GM21515 (cell line): ENCODE data around the gene SOBP.

Source experiments
- ATAC-seq: cut with Tn5 transposase; IDR thresholded peaks from one replicate; pipeline ENCODE4 v1.9.1; 2021; ENCODE audit not compliant: unreplicated experiment

SOBP gene

GRCh38 chr6:107677399-107677798 lies 187.5 kb downstream of the SOBP start:
- ATAC-seq, result no peak

DNA sequence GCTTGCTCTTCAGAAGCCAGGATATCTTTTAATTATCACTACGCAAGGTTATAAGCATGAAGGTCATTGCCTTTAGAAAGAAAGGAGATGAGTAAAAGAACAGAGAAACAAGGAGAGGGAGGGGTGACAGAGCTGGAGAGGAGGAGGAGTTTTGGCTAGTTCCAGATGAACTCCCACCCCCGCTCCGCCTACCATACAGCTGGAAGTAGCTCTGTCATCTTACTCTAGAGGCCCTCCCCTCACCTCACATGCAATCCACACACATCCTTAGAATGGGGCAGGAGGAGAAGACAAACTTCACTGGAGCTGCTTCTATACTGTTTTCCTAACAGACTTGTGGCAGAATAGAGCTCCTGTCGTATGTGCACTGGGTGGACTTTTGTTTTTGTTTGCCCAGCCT lies 189.5 kb downstream of the SOBP start:
- ATAC-seq, result no peak

DNA sequence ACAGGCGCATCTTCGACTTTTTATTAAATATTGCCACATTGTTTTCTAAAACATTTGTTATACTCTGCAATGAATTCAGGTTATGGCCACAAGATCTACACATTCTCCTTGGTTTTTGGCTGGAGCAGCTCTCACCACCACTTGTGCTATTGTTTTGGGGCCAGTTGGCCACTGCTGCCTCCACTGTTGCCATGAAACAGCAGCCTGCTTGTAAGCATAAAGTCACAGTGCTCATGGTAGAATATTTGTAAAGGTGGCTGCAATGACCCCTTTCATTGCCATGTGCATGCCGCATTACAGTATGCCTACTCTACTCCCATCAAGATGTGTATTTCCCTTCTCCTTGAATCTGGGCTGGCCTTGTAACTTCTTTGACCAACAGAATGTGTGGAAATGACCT lies 192.8 kb downstream of the SOBP start:
- no peak for ATAC-seq

GRCh38 chr6:107683183-107683582 lies 193.3 kb downstream of the SOBP start:
- ATAC-seq, result no peak

GRCh38 chr6:107684996-107685395 lies 195.1 kb downstream of the SOBP start:
- no peak for ATAC-seq

GRCh38 chr6:107689190-107689589 lies 199.3 kb downstream of the SOBP start:
- no peak for ATAC-seq

GRCh38 chr6:107689951-107690642 lies 200.2 kb downstream of the SOBP start:
- no peak for ATAC-seq

DNA sequence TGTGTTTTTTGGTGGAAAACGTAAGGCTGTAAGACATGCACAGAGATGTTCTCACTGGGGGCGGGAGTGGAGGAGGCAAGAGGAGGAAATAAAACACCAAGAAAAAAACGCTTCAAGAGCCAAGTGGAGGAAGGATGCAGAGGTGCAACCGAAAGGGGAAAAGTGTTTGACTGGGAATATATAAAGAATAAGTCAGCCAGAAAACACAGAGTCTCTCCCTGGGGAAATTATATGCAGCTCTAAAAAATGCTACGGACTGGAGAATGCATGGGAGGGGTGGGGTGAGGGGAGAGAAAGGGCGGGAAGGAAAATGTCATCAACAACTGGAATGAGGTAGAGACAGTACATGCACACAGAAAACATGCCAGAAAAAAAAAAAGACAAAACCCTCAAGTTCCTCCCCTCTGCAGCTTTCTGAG lies 200.7 kb downstream of the SOBP start:
- no peak for ATAC-seq

GRCh38 chr6:107691062-107691751 lies 201.3 kb downstream of the SOBP start:
- no peak for ATAC-seq

- no peak for ATAC-seq
These were observed 202.4 kb downstream of the SOBP start for GRCh38 chr6:107692351-107692750.

- no peak for ATAC-seq
These were observed 205.3 kb downstream of the SOBP start for GRCh38 chr6:107695061-107695720.

GRCh38 chr6:107697682-107698081 lies 207.8 kb downstream of the SOBP start:
- no peak for ATAC-seq

GRCh38 chr6:107698146-107698545 lies 208.2 kb downstream of the SOBP start:
- no peak for ATAC-seq

DNA sequence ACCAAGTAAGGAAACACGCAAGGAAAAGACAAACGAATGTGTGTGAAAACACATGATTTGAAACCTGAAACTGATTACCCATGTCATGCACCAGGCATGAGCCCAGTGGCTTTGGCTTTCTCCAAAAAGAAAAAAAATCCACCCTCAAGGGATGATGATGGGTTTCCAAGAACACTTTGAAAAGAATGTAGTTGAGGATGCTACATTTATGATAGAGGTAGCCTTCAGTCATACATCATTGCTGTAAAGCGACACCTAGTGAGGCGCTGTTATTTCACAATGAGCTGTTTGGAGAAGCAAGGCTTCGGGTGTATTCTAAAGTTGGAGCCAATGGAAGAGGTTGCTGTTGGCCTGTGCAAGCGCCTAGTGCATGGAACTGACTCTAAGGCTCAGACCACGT lies 209.3 kb downstream of the SOBP start:
- no peak for ATAC-seq

GRCh38 chr6:107699697-107700325 lies 209.9 kb downstream of the SOBP start:
- ATAC-seq, result no peak

GRCh38 chr6:107703606-107704005 lies 213.7 kb downstream of the SOBP start:
- ATAC-seq, result no peak

- no peak for ATAC-seq
These were observed 214.6 kb downstream of the SOBP start for GRCh38 chr6:107704347-107705013.

DNA sequence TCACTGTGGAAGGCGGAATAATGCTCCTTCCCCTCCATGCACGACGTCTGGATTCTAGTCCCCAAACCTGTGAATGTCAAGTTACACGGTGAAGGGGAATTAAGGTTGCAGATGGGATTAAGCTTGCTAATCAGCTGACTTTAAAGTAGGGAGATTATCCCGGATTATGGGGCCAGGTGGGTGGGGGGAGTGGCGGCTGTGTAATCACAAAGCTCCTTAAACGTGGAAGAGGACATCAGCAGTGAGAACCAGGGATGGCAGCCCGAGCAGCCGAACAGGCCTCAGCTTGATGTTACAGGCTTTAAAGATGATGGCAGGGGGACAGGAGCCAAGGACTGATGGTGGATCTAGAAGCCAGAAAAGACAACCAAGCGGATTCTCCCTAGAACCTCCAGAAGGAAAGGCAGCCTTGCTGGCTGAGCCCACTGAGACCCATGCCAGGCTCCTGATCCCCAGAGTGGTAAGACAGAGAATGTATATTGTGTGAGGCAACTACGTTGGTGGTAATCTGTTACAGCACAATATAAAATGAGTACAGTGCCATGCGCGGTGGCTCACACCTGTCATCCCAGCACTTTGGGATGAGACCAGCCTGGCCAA lies 216.7 kb downstream of the SOBP start:
- no peak for ATAC-seq

DNA sequence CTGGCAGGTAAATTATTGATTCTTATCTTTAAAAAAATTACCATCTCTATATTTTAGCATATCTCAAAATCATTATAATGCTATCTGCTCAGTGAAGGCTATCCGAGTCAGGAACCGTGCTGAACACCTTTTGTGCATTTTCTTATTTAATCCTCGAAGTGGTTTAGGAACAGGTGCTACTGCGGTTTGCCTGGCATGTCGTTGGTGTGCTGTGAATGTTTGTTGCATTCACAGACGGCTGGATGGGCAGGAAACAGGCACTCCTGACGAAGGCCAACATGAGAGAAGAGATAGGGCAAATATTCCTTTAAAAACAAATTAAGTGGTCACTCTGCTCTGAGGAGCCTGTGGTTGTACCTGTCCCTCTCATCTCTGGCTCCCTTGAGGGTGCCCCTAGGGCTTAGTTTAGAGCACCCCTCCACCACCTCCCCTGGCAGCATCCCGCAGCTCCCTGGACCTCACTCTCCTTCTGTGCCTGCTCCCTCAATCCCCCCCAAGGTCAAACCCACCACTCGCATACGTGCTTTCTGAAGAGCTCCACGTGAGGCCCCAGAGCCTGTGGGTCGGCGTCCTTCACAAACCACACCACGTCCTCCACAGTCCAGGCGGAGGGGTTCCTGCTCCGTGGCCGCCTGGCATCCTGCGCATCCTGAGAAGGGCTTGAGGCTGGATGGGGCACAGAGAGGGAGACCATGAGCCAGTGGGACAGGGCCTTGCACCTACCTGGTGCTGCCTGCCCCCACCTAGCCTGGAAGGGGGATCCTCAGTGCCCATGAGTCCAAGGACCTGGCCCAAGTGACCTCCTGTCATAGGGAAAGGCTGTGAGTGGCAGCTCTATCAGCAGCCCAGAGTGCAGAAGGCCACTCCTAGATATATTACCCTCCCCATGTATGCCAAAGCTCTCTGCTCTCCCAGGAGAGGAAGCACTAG lies 217.7 kb downstream of the SOBP start:
- ATAC-seq, result no peak

GRCh38 chr6:107708435-107708834 lies 218.5 kb downstream of the SOBP start:
- ATAC-seq, result no peak
